Endothelial cell of umbilical vein (primary cell): Measurements from ENCODE around the gene CLEC11A. TPM values are rescaled to one million over a fixed set of nuclear protein-coding genes. Genes with fewer than 3 reads are reported as not detected.

Experiments used
- BruUV-seq: library from RNA; stranded (reverse); fragments of 400-500 nt; replicated peaks from 2 replicates; lab custom pipeline; 2021; lab: Mats Ljungman, UMichigan
- CTCF ChIA-PET: fragments of 300-600, 350-600 bp; sonication (Branson Sonifier 250); formaldehyde crosslinking; loops from one replicate; lab custom pipeline; 2021; ENCODE audit warnings: antibody characterized with exemption, inconsistent platforms; lab: Charles Lee
- POLR2A ChIA-PET: fragments of 300-600, 350-600 bp; sonication (Branson Sonifier 250); formaldehyde crosslinking; loops from one replicate; lab custom pipeline; 2021; ENCODE audit warnings: antibody characterized with exemption, inconsistent platforms; lab: Charles Lee
- DNase-seq: peaks from one replicate; pipeline ENCODE4 v3.0.0-alpha.2; 2011; ENCODE audit warnings: low read depth, low spot score
- FAIRE-seq: peaks from 2 replicates; lab custom pipeline; 2011; peaks lifted over from hg19 to GRCh38; lab: Jason Lieb, UNC
- H2AFZ ChIP-seq: 2 replicates; pipeline ENCODE4 v1.6.0; 2012; ENCODE audit warnings: low read depth, low read length, control low read depth, inconsistent platforms
- H3K27ac ChIP-seq: 2 replicates; pipeline ENCODE4 v1.5.1; 2011; ENCODE audit warnings: low read depth, mild to moderate bottlenecking, control low read depth, low read length, moderate library complexity; ENCODE audit not compliant: insufficient read depth
- H3K27me3 ChIP-seq, 2 experiments: 2 replicates each; pipeline versions ENCODE4 v1.6.0 to v1.6.1; 2011; ENCODE audit warnings: low read length in 2 of 2, mixed read lengths in 1 of 2; ENCODE audit not compliant: control insufficient read depth in 2 of 2, insufficient read depth in 2 of 2
- H3K36me3 ChIP-seq, 2 experiments: 2 replicates in 1 of 2; 3 replicates in 1 of 2; pipeline ENCODE4 v1.5.1; 2011; ENCODE audit warnings: low read length in 2 of 2, mild to moderate bottlenecking in 1 of 2, moderate library complexity in 1 of 2; ENCODE audit not compliant: control insufficient read depth in 2 of 2, insufficient read depth in 2 of 2; ENCODE audit errors: extremely low read depth in 1 of 2
- H3K4me1 ChIP-seq: 3 replicates; pipeline ENCODE4 v1.5.1; 2011; ENCODE audit warnings: mild to moderate bottlenecking, low read length; ENCODE audit not compliant: control insufficient read depth, insufficient read depth; ENCODE audit errors: extremely low read depth
- H3K4me2 ChIP-seq: 2 replicates; pipeline ENCODE4 v1.6.1; 2011; ENCODE audit warnings: low read length, control low read depth, mixed read lengths; ENCODE audit not compliant: insufficient read depth
- H3K4me3 ChIP-seq, 3 experiments: fragments of 200-600 bp in 1 of 3; sonication (generic), shearing (Covaris generic) in 1 of 3; replicated peaks in 1 of 3; 2 replicates each; pipeline ENCODE4 v1.5.1; 2011 to 2016; ENCODE audit warnings: control low read depth in 3 of 3, low read length in 3 of 3, mild to moderate bottlenecking in 2 of 3, inconsistent platforms in 1 of 3, low read depth in 1 of 3, moderate library complexity in 1 of 3; ENCODE audit not compliant: insufficient read depth in 1 of 3
- H3K79me2 ChIP-seq: 2 replicates; pipeline ENCODE4 v1.6.0; 2012; ENCODE audit warnings: low read length, inconsistent platforms; ENCODE audit not compliant: control insufficient read depth, insufficient read depth
- H3K9ac ChIP-seq: replicated peaks from 2 replicates; pipeline ENCODE3; 2011; ENCODE audit warnings: low read length, control low read depth; ENCODE audit not compliant: insufficient read depth; ENCODE audit errors: extremely low read depth
- H3K9me1 ChIP-seq: replicated peaks from 3 replicates; pipeline ENCODE4 v1.6.0; 2011; ENCODE audit warnings: mild to moderate bottlenecking, low read length; ENCODE audit not compliant: control insufficient read depth, insufficient read depth; ENCODE audit errors: extremely low read depth
- H3K9me3 ChIP-seq: replicated peaks from 2 replicates; pipeline ENCODE4 v1.5.1; 2012; ENCODE audit warnings: low read length, inconsistent platforms; ENCODE audit not compliant: control insufficient read depth, insufficient read depth
- H4K20me1 ChIP-seq: replicated peaks from 2 replicates; pipeline ENCODE3; 2011; ENCODE audit warnings: mild to moderate bottlenecking, low read length; ENCODE audit not compliant: control insufficient read depth, insufficient read depth; ENCODE audit errors: extremely low read depth
- CTCF ChIP-seq, 2 donors: IDR thresholded peaks; 1 replicate in 1 of 2; 2 replicates in 1 of 2; pipeline ENCODE4 v1.5.1; 2011; ENCODE audit warnings: low read length in 2 of 2, mild to moderate bottlenecking in 2 of 2, moderate library complexity in 2 of 2, control low read depth in 1 of 2, inconsistent platforms in 1 of 2, low read depth in 1 of 2; ENCODE audit not compliant: insufficient read depth in 1 of 2; ENCODE audit errors: extremely low read depth in 1 of 2
- EZH2 ChIP-seq: IDR thresholded peaks from 2 replicates; pipeline ENCODE4 v1.6.1; 2012; ENCODE audit warnings: borderline replicate concordance, low read depth, mild to moderate bottlenecking, moderate library complexity, low read length, inconsistent platforms; ENCODE audit not compliant: severe bottlenecking
- FOS ChIP-seq: IDR thresholded peaks from 2 replicates; pipeline ENCODE4 v1.6.1; 2011; ENCODE audit warnings: mild to moderate bottlenecking, low read length, moderate library complexity, borderline replicate concordance; ENCODE audit not compliant: insufficient read depth
- JUN ChIP-seq: IDR thresholded peaks from 2 replicates; pipeline ENCODE4 v1.6.1; 2011; ENCODE audit warnings: borderline replicate concordance, low read depth; ENCODE audit not compliant: insufficient read length, insufficient read depth
- MAX ChIP-seq: IDR thresholded peaks from 2 replicates; pipeline ENCODE4 v1.6.1; 2011; ENCODE audit not compliant: insufficient read depth, insufficient read length
- MYC ChIP-seq: IDR thresholded peaks from one replicate; pipeline ENCODE4 v1.6.1; 2011; ENCODE audit warnings: mild to moderate bottlenecking, low read depth, low read length
- dilution Hi-C: fragments of 300-500 bp; cut with MboI; formaldehyde crosslinking; loops from one replicate; pipeline ENCODE4 v1.15.0; 2019; ENCODE audit warnings: low sequenced_read_pairs; ENCODE audit not compliant: extremely low pct_ligation_motif_present
- intact Hi-C: fragments of 100-400 bp; cut with micrococcal nuclease; formaldehyde crosslinking; loops from one replicate; pipeline ENCODE4 v1.10.0; 2022
- polyA plus RNA-seq, 4 experiments: library from polyadenylated mRNA; depleted of rRNA in 3 of 4; stranded (reverse) in 3 of 4; unstranded in 1 of 4; fragments of >200 nt; gene quantifications; 2 replicates each; pipeline versions ENCODE4 v1.2.1 to v1.2.3, GENCODE V29; 2011 to 2012; ENCODE audit warnings: missing spikeins in 1 of 4
- total RNA-seq: library from RNA; stranded (reverse); gene quantifications from 2 replicates; pipeline ENCODE4 v1.2.3, GENCODE V29; 2021

The CLEC11A gene
- total and polyA plus RNA-seq, 2 donors (not counting 3 experiments of a cell fraction or from before 2014, with no cell fraction given), result 10.4 to 30.1 TPM

GRCh38 chr19:50716178-50717025 is 6.8 kb upstream of the CLEC11A start:
- ChIA-PET POLR2A (no interaction called here), CTCF (interaction anchor here (0.9 to 1.0 kb wide), 2 partner anchors 8 to 11 kb away, joined by 3 read pairs; no protein-coding TSS in a partner anchor)
- DNase-seq, result no peak
- no peak for TF ChIP-seq EZH2
- no peak for TF ChIP-seq MAX
- TF ChIP-seq FOS, result no peak
- TF ChIP-seq MYC, result no peak
- no peak for TF ChIP-seq JUN
- TF ChIP-seq CTCF (IDR thresholded peaks at IDR 0.05; ENCODE audit: extremely low read depth in 1 of 2, insufficient read depth in 1 of 2, low read depth in 1 of 2, low read length in 2 of 2), result no peak
- no peak overlapping the region for H3K4me3 ChIP-seq
- intact Hi-C loops, result no loop called here
- no peak for FAIRE-seq
- no peaks in the 10 kb centered on the region for H3K79me2 ChIP-seq
- H3K27ac ChIP-seq, result no peak overlapping the region
- peaks cover 3 to 7% of the 10 kb centered on the region in 2 experiments for H3K27me3 ChIP-seq
- no peak overlapping the region for H2AFZ ChIP-seq
- no peaks in the 10 kb centered on the region for H3K4me1 ChIP-seq
- H3K9ac ChIP-seq, result no peak overlapping the region
- no peaks in the 10 kb centered on the region for H3K9me1 ChIP-seq
- no peaks in the 10 kb centered on the region for H4K20me1 ChIP-seq
- H3K9me3 ChIP-seq, result no peaks in the 10 kb centered on the region
- no peak overlapping the region for H3K4me2 ChIP-seq
- BruUV-seq, result no TSS peak
- dilution Hi-C loops, result no loop called here
- no peaks in the 10 kb centered on the region for H3K36me3 ChIP-seq
